ENCODE data around the gene ARHGEF17.

Gene ARHGEF17

DNA sequence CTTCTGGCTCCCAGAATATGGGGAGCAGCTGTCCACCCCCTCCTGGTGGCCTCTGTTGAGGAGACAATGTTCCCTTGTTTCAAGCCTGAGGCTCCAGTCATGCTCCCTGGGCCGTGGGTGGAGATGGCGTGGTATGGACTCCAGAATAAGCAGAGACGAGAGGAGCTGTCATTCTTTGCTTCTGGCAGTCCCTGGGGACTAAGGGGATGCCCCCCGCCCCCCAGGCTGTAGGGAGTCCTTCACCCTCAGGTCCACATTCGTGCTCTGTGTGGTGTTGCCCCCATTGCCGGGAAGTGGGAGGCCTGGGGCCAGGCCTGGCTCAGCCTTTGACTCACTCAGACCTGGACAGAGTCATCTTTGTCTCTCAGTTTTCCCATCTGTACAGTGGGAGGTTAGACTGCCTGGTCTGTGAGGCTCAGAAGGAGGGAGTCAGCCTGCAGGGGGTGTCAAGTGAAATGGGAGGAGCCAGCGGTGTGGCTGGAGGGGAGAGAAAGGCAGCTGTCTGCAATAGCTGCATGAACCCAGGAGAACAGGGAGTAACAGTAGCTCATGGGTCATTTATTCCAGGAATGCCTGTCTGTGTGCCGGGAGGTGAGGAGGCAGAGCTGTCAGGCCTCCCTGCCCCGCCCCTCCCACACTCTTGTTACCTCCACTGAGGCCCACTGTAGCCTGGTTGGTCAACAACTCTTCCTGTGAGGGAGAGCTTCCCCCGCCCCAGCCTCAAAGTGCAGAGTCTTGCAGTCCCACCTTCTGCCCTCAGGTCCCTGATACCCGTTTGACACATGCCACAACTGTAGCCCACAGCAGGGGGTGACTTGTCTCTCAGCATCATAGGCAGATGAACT lies 6.3 kb downstream of the ARHGEF17 start:
- DNase-seq (ENCODE audit: low read depth) = peak; percentile 90

DNA sequence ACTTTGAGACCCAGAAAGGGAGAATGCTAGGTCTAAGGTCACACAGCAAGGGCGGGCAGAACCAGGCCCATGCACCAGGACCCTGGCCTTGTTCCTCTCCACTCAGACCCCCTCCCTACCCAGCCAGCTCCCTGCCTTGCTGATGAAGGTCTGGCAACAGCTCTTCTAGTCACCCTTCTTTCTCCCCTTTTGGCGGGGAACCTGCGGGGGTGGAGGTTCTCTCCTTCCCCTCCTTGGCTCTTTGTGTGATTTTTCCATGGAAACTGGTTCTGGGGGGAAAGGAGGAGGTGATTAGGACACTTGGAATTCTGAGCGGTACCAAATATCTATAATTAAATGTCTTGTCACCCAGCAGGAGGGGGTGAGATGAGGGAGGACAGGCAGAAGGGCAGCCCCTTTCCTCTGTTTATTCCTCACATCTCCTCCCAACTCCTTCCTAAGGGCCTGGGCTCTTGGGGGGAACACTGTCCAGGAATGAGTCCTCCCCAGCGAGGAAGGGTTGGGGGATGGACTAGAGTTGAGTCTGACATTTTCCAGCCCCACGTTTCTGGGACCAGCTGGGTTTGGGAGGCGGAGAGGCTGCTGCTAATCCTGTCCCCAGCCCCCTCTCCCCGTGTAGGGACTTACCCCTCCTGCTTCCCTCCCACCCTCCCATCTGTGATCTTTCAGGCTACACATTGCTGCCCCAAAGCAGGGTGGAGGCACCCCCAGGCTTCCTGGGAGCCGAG lies 7.4 kb downstream of the ARHGEF17 start:
- no peak for DNase-seq (ENCODE audit: low read depth)

DNA sequence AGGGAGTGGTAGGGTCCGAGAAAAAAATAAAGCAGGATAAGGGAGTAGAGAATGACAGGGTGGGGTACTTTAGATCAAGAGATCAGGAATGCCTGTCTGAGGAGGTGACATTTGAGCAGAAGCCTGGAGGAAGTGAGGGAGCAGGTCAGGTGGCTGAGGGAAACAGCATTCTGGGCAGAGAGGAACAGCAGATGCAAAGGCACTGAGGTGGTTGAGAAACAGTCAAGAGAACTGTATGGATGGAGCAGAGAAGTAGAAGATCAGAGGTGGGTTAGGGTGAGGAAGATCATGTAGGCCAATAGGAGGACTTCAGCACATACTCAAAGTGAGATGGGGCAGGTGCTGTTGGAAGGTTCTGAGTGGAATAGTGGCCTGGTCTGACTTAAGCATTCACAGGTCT lies 8.3 kb downstream of the ARHGEF17 start:
- DNase-seq (ENCODE audit: low read depth) = no peak

DNA sequence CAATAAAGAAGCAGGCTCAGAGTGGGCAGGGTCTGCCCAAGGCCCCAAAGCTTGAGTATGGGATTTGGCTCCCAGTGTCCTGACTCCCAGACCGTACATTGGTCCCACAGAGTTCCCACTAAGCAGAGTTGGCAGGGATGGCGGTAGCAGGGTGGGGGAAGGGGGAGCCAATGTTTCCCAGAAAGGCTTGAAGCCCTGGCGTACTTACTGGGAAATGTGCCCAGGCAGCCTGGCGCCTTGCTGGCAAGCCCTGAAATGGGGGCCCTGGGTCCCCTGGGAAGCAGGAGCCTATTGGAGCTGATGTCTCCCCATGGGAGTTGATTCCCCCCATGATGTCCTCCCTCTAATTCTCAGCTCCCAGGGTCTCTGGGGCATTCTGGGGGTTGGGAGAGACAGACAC lies 9.3 kb downstream of the ARHGEF17 start:
- DNase-seq (ENCODE audit: low read depth) = no peak

DNA sequence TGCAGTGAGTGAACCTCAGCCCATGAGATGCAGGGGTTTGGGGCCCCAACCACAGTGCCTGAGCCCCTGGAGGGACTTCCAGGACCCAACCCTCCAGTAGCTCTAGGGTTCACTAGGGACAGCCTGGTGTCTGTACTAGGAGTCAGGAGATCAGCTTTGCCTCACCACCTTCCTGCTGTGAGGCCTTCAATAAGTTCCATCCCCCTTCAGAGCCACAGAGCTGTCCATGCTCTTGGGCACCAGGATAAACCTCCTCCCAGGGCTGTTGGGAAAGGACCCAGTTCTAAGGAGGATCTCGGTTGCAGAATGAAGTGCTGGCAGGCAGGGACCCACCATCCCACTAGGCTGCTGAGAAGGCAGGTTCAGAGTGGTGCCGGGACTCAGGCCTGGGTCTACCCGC lies 9.7 kb downstream of the ARHGEF17 start:
- no peak for DNase-seq (ENCODE audit: low read depth)

DNA sequence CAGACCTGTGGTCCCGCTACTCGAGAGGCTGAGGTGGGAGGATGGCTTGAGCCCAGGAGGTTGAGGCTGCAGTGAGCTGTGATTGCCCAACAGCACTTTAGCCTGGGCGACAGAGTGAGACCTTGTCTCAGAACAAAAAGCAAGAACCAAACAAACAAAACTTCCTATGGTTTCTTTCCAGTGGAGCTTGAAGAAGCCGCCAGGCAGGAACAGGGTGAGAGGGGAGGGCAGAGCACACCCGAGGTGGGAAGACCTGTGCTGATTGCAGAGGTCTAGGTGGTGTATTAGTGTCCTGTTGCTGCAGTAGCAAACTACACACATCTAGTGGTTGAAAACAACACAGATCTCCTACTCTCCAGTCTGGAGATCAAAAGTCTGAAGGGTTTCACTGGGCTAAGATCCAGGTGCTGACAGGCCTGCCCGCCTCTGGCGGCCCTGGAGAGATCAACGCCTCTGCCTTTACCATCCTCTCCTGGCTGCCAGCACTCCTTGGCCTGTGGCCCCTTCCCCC lies 10.5 kb downstream of the ARHGEF17 start:
- DNase-seq (ENCODE audit: low read depth) = no peak

DNA sequence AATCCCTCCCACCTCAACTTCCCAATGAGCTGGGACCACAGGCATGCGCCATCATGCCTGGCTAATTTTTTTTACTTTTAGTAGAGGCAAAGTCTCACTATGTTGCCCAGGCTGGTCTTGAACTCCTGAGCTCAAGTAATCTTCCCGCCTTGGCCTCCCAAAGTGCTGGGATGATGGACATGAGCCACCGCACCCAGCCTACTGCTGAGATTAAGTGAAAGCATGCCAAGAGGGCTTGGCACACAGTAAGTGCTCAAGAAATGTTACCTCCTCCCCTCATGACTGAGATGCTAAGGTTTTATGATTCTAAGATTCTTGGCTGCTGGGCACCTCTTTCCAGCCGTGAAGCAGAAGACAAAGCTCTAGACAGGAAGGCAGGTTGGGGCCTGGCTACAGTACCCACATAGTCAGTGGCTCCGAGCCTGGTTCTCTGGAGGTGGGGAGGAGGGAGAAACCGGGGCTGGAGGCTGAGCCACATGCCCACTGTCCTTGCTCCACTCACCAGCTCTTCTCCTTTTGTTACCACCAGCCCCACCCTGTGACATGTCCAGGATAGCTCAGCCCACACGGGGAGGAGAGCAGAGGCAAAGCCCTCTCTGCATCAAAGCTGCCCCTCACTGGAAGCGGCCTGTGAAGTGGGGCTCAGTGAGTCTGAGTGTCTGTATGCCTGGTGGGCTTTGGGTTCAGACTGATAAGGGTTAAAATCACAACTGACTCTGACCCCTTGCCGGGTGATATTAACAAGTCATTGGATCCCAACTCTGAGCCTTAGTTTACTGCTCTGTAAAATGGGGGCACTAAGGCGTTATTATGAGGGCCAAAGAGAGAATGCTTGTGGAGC lies 12.9 kb downstream of the ARHGEF17 start:
- no peak for DNase-seq (ENCODE audit: low read depth)

DNA sequence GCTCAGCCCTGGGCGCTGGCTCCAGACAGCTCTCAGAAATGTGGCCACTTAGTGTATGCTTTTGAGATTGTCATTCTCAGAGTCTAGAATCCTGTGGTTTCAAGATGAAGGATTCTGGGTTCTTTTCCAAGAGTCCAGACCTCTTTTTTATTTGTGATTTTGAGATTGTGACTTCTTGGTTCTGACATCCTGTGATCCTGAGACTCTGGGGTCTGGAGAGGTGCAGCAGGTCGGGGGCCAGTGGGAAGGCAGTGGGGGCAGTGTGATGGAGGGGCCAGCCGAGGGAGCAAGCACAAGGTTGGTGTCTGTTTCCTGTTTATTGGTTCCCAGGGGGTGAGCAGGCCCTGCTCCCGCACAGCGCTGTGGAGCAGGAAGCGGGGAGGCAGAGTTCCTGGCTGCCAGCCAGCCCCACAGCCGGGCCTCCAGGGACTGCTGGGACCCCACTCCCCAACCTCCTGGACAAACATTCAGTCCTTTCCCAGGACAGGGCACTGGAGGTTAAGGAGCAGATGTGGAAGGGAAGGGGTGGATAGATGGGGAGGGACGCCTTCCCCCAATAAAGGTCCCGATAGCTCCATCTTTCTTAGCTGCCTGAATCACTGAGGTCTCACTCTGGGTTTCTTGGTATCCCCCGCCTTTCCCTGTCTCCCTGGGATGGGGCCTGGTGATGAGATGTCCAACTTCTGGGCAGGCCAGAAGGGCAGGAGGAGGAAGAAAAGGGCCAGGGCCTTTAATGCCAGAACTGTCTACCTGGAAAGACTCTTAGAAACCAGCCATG lies 13.7 kb downstream of the ARHGEF17 start:
- DNase-seq (ENCODE audit: low read depth) = peak; percentile 76

DNA sequence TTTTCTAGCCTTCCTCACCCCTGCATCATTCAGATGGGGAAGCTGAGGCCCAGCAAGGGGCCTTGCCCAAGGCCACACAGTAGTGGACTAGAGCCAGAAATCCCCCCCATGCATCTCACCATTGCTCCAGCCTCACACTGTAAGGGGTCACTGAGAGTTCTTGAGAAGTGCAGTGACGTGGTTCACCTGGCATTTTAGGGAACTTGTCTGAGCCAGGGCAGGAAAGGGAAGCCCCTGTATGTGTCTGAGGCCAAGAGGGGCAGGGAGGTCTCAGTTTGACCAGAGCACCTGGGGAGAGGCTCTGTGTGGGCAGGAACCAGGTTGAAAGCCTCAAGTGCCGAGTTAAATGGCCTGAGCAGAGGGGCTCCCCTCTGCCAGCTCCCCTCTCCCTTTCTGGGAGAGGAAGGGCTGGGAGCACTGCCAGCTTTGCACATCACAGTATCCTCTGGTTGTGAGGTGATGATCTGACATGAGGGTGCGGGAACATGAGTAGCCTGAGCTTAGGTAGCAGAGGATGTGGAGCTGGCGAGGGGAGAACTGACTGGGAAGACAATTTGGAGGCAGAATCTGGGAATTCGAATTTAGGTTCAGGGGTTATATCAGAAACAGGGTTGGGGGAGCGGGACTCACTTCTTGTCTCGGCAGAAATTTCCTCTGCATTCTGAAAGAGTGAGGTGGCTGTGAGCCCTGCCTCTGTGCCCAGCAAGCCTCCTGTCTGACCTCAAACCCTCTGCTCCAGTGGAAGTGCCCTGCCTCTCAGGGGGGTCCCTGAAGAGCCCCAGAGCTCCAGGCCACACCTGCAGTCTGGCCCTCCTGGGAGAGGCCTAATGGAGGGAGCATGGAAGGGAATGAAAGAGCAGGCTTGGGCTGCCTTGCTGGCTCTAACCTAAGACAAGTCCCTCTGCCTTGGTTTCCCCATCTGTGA lies 14.6 kb downstream of the ARHGEF17 start:
- DNase-seq (ENCODE audit: low read depth) = peak; percentile 74

DNA sequence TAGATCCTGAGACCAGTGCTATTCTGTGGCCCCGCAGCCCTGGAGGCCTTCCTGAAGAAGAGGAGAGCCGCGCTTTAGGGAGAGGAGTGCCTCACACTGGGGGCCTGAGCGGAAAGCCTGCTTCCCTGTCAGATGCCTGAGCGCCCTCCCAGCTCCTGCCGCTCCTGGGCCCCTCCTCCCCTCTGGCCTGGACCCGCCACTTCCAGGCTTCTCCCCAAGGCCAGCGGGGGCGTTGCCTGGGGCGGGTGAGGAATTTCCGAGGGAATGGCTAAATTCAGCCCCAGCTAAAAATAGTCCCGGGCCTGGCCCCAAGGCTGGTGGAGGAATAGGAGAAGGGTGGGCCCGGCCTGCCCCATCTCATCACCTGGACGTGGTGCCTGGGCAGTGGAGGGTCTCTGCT lies 15.4 kb downstream of the ARHGEF17 start:
- DNase-seq (ENCODE audit: low read depth) = no peak

DNA sequence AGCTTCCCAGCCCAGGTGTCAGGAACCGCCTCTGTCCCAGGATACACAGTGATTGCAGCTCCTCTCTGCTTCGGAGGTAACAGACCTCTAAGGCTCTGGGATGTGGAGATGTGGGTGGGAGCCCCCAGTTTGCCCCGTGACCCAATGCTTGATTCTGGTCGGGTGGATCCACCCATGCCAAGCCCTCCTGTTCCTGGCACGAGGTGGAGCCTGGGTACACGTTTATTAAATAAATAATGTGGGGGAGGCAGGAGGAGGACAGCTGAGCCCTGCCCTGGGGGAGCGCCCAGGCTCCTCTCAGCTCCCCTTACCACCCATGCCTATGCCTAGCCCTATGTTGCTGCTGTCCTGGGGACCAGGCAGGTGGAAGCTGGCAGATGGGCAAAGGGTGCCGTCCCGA lies 16.0 kb downstream of the ARHGEF17 start:
- no peak for DNase-seq (ENCODE audit: low read depth)

DNA sequence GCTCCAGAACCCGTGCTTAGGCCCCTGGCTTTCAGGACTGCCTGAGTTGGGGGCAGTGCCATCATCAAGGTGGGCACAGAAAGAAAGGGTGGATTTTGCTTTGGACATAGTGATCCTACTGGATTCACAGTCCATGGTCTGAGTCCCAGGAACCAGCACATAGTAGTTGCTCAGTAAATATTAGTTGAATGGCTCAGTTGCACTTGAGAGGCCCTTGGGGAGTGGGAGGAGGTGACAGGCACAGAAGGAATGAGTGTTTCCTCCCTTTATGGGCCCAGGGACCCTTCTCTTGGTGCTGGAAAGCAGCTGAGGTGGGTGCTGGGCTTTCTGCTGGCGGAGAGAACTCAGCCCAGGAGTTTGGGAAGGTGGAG lies 16.6 kb downstream of the ARHGEF17 start:
- DNase-seq (ENCODE audit: low read depth) = no peak

DNA sequence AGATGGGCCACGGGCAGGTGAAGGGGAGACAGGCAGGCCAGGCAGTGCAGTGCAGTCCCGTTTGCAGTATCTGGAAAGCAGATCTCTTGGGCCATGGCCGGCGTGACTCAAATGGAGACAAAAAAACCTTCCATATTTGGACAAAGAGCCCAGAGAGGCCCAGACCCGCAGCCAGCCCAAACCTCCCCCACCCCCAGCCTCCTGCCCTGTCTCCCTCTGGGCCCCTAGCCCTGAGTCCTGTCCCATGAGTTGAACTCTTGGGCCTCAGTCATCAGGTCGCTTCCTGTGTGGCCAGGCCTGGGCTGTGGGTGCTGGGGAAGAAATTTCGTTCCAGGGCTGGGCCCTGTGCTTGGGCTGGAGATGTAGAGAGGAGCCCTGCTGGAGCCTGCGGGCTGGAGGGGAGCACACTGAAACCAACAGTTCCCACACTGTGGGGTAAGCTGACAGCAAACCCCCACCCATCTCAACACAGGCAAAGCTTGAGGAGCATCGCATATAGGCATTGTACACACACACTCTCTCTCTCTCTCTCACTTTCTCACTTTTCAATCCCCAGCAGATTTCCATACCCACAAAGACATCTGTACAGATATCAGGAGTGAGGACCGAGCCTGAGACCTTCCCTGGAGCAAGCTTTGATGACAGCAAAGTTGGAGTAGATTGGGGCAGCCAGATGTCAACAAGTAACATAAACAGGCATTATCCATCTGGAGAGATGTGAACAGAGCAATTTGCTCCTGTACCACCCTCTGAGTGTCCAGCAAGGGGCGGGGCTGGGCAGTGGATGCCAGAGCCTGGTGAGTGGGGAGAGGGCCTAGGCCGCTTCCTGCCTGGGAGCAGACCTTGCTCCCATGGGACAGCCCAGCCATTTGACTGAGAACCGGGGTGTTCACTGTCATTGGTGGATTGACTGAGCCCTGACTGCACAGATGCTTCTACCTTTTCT lies 17.2 kb downstream of the ARHGEF17 start:
- no peak for DNase-seq (ENCODE audit: low read depth)

DNA sequence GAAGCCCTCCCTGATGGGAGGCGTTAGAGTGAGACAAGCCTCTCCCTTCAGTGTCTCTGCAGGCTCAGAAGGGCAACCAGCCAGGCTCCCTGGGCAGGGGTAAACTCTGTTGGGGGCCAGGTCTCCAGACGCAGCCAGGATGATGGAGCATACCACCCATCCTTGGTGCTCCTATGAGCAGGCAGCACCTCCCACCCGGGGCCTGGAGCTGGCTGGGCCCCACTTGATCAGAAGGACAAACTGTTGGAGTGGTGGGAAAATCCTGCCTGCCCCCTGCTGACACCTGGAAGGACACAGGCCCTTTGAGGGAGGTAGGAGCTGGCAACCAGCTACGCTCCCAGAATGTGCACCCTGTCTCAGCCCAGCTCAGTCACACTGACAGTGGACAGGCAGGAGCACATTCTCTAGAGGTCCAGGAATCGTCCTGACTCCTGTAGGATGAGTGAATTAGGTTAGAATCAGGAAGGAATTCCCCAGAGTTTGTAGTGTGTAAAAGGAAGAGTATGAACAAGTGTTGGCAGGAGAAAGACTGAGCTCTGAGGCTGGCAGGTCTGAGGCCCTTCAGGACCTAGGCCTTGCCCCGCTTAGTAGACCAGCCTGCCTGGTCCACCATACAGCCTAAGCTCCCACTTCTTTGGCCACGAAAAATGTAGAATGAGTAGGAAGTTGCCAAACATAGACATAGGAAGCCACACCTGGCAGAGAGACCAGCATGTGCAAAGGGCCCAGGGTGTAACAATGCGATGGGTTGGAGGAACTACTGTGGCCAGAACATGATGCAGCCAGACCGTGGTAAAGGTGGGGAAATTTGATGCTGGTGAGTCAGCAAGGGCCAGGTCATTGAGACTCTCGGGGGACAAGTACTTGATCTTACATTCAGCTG lies 19.1 kb downstream of the ARHGEF17 start:
- DNase-seq (ENCODE audit: low read depth) = peak; percentile 78

DNA sequence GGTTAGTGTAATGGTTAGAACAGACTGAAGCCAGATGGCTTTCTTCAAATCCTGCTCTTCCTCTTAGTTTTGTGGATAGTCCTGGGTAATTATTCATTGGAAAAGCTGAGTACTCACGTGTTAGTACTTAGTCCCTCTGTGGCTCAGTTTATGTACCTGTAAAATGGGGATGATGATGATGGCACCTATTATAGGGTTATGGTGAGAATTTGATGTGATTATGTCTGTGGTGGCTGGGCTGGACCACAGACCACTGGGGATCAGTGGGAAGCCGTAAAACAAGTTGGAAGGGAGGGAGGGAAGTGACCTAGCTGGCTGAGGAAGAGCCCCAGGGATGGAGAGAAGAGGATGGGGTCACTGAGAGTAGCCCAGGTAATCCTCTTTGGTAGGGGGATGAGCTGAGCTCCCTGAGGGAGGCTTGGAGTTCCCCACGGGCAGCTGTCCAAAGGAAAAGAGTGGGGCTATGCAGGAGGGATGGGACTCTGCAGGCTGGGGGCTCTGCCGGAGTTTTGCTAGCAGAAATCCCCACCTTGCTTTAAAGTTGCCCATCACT lies 19.8 kb downstream of the ARHGEF17 start:
- no peak for DNase-seq (ENCODE audit: low read depth)

DNA sequence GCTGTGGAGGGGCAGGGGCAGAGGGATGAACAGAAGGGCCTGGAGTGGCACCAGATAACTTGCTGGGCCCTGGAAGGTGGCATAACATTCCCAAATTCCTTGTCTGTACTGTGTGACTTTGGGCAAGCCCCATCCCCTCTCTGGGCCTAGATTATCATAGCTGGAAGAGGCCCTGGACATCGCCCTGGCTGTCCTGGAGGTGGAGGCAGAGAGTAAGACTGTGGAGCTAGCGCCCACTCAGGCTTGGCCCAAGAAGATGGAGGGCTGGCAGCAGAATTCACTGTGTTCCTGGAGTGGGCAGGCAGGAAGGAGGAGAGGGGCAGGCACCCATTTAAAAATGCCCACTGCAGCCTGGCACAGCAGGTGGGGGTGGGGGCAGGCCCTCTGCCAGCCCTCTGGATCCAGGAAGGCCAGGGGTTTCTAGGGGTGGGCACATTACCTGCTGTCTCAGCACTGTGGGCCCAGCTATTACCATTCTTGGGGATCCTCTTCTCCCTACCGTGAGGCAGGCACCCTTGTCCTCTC lies 22.6 kb downstream of the ARHGEF17 start:
- DNase-seq (ENCODE audit: low read depth) = peak; percentile 70

DNA sequence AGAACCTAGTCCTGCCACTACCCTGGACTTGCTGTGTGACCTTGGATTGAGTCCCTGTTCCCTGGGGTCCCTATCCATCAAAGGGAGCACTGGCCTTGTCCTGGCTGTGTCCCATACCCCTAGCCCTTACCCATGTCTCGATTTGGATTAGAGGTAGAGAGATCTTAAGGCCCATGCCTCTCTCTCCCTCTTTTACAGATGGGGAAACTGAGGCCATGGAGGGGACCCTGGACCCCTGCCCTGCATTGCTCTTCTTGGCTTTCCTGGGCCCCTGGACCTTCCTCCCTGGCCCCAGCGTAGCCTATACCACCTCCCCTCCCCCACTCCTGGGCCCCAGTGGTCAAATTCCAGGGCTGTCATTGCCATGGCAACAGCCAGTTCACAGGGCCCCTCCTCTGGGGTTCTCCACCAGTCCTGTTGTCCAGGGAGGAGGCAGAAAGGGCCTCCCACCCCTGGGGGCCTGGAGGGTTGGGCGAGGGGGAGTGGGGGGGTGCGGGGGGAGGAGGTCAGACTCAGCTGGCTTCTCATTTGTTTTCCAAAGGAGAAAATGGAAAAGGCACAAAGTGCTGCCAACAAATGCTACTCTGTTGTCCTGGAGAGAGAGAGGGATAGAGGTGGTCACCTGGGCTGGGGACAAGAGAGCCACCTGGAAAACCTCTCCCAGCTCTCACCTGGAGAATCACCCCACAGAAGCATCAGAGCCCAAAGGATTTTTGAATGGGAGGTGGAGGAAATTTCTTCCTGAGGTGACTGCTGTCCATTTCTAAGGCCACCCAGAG lies 23.3 kb downstream of the ARHGEF17 start:
- no peak for DNase-seq (ENCODE audit: low read depth)
